ENCODE results near the gene XRCC1. TPM values are rescaled to one million over a fixed set of nuclear protein-coding genes. Genes with fewer than 3 reads are reported as not detected.

Gene XRCC1
- polyA plus RNA-seq, 1 of the 3 experiments (the other 2 are of a cell fraction): 30.3 TPM

DNA sequence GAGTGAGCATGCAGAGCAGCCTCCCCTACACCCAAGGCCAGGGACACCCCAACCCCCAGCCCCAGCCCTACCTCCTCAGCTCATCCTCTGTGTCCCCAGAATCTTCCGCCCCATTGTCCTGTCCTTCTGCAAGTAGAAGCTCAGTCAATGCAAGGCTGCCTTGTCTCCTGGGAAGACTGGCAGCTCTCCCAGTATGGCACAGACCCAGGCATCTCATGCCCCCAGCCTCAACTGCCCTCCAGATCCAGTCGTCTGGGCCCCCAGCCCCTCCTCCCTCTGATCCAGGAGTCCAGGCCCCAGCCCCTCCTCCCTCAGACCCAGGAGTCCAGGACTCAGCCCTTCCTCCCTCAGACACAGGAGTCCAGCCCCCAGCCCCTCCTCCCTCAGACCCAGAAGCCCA lies 29.3 kb downstream of the XRCC1 start (continued):
- TF ChIP-seq NFIC (IDR thresholded peaks at IDR 0.05; ENCODE audit: borderline replicate concordance) (no peak), YY1 (IDR thresholded peaks at IDR 0.05; ENCODE audit: low read depth) (no peak)
- TF ChIP-seq, protein P1, sequence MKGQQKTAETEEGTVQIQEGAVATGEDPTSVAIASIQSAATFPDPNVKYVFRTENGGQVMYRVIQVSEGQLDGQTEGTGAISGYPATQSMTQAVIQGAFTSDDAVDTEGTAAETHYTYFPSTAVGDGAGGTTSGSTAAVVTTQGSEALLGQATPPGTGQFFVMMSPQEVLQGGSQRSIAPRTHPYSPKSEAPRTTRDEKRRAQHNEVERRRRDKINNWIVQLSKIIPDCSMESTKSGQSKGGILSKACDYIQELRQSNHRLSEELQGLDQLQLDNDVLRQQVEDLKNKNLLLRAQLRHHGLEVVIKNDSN (IDR thresholded peaks at IDR 0.05; ENCODE audit: borderline replicate concordance, low read depth): no peak

DNA sequence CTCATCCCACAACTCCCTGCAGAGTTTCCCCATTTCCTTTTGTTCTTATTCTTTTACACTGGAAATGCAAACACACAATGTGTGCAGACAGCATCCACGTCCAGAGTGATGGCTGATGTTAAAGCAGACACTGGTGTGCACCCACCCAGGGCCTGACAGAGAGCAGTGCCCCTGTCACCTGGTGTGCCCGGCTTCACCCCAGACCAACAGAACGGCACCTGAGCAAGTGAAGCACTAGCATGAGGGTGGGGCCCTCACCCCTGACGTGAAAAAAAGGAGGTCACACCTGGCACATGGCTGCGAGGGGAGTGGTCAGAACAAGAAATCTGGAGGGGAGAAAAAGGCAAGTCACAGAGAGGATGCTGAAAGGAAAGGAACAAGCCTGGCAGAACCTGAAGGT lies 30.1 kb downstream of the XRCC1 start:
- no peaks in the 10 kb centered on the region for H3K79me2 ChIP-seq (ENCODE audit: insufficient read depth)
- H3K4me2 ChIP-seq: no peak overlapping the region
- 88% methylated on average over 5 of the region's 5 CpGs for WGBS (ENCODE audit: low lambda C conversion rate)
- no peak overlapping the region for H2AFZ ChIP-seq (ENCODE audit: low read depth)
- no peaks in the 10 kb centered on the region for H3K9me3 ChIP-seq
- no peak overlapping the region; a peak in 1 of 4 replicates for H3K27ac ChIP-seq (ENCODE audit: low read depth in 2 of 2, low read length in 1 of 2)
- no peaks in the 10 kb centered on the region for H3K27me3 ChIP-seq (ENCODE audit: insufficient read depth)
- ChIA-PET CTCF (interaction anchor here (0.6 to 1.1 kb wide), 2 partner anchors 9 to 50 kb away, joined by 3 read pairs; no protein-coding TSS in a partner anchor), POLR2A (no interaction called here)
- H3K9ac ChIP-seq: no peak overlapping the region
- H3K4me3 ChIP-seq (ENCODE audit: low read depth in 2 of 2, low read length in 1 of 2): no peak overlapping the region
- no peaks in the 10 kb centered on the region for H3K9me2 ChIP-seq
- no peaks in the 10 kb centered on the region for H3K4me1 ChIP-seq (ENCODE audit: control insufficient read depth in 1 of 2, insufficient read depth in 2 of 2, low read depth in 1 of 2, low read length in 1 of 2)
- no peaks in the 10 kb centered on the region for H4K20me1 ChIP-seq (ENCODE audit: insufficient read depth)
- peaks cover 10 to 29% of the 10 kb centered on the region in 2 experiments for H3K36me3 ChIP-seq (replicated peaks in 1 of 2; ENCODE audit: control insufficient read depth in 1 of 2, insufficient read depth in 2 of 2, low read length in 1 of 2)
- no peak for TF ChIP-seq RCOR1 (IDR thresholded peaks at IDR 0.05; ENCODE audit: low read length)
- TF ChIP-seq TCF12 (IDR thresholded peaks at IDR 0.05): no peak
- no peak for TF ChIP-seq YY1 (IDR thresholded peaks at IDR 0.05; ENCODE audit: low read depth)
- no peak for TF ChIP-seq FOSL2 (IDR thresholded peaks at IDR 0.05; ENCODE audit: borderline replicate concordance, low read depth)
- TF ChIP-seq MXI1 (IDR thresholded peaks at IDR 0.05; ENCODE audit: low read depth, low read length): no peak
- TF ChIP-seq POLR2AphosphoS5 (IDR thresholded peaks at IDR 0.05; ENCODE audit: low read depth, low read length): no peak
- no peak for TF ChIP-seq RXRA (IDR thresholded peaks at IDR 0.05; ENCODE audit: borderline replicate concordance, low read depth)
- no peak for TF ChIP-seq FOXJ3 (CRISPR knock-in tag; IDR thresholded peaks at IDR 0.05)
- TF ChIP-seq, protein P2, sequence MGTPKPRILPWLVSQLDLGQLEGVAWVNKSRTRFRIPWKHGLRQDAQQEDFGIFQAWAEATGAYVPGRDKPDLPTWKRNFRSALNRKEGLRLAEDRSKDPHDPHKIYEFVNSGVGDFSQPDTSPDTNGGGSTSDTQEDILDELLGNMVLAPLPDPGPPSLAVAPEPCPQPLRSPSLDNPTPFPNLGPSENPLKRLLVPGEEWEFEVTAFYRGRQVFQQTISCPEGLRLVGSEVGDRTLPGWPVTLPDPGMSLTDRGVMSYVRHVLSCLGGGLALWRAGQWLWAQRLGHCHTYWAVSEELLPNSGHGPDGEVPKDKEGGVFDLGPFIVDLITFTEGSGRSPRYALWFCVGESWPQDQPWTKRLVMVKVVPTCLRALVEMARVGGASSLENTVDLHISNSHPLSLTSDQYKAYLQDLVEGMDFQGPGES (IDR thresholded peaks at IDR 0.05; ENCODE audit: low read depth, low read length): no peak
- TF ChIP-seq, protein P3, sequence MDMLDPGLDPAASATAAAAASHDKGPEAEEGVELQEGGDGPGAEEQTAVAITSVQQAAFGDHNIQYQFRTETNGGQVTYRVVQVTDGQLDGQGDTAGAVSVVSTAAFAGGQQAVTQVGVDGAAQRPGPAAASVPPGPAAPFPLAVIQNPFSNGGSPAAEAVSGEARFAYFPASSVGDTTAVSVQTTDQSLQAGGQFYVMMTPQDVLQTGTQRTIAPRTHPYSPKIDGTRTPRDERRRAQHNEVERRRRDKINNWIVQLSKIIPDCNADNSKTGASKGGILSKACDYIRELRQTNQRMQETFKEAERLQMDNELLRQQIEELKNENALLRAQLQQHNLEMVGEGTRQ (IDR thresholded peaks at IDR 0.05; ENCODE audit: borderline replicate concordance, low read depth, low read length): no peak
- no peak for TF ChIP-seq GABPA (IDR thresholded peaks at IDR 0.05; ENCODE audit: low read depth)
- no peak for TF ChIP-seq RFX5 (IDR thresholded peaks at IDR 0.05; ENCODE audit: low read length)
- TF ChIP-seq CHD2 (IDR thresholded peaks at IDR 0.05; ENCODE audit: low read length, partially characterized antibody): no peak
- no peak for TF ChIP-seq GATA2 (CRISPR knock-in tag; IDR thresholded peaks at IDR 0.05)
- TF ChIP-seq TEAD4 (IDR thresholded peaks at IDR 0.05; ENCODE audit: borderline replicate concordance, insufficient read depth): no peak
- TF ChIP-seq, protein P4, sequence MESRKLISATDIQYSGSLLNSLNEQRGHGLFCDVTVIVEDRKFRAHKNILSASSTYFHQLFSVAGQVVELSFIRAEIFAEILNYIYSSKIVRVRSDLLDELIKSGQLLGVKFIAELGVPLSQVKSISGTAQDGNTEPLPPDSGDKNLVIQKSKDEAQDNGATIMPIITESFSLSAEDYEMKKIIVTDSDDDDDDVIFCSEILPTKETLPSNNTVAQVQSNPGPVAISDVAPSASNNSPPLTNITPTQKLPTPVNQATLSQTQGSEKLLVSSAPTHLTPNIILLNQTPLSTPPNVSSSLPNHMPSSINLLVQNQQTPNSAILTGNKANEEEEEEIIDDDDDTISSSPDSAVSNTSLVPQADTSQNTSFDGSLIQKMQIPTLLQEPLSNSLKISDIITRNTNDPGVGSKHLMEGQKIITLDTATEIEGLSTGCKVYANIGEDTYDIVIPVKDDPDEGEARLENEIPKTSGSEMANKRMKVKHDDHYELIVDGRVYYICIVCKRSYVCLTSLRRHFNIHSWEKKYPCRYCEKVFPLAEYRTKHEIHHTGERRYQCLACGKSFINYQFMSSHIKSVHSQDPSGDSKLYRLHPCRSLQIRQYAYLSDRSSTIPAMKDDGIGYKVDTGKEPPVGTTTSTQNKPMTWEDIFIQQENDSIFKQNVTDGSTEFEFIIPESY (IDR thresholded peaks at IDR 0.05; ENCODE audit: borderline replicate concordance, low read depth): no peak
- H3F3A ChIP-seq (replicated peaks; ENCODE audit: insufficient read depth): peaks cover 6% of the 10 kb centered on the region
- no peak for DNase-seq

Data from SK-N-SH (cell line).